HG03469 (cell line): ENCODE results near the gene PSMB11.
A peak's percentile ranks its signal among the peaks of the same experiment; 100 is the strongest.

ENCODE experiments used
- ATAC-seq: cut with Tn5 transposase; IDR thresholded peaks from one replicate; pipeline ENCODE4 v1.9.1; 2021; ENCODE audit warnings: mild to moderate bottlenecking, moderate library complexity, moderate number of reproducible peaks; ENCODE audit not compliant: unreplicated experiment

The PSMB11 gene

GRCh38 chr14:23057757-23058653 lies 16.0 kb downstream of the PSMB11 start:
- ATAC-seq, result peak; percentile 39

- no peak for ATAC-seq
These were observed 16.9 kb downstream of the PSMB11 start for GRCh38 chr14:23058654-23059504.

DNA sequence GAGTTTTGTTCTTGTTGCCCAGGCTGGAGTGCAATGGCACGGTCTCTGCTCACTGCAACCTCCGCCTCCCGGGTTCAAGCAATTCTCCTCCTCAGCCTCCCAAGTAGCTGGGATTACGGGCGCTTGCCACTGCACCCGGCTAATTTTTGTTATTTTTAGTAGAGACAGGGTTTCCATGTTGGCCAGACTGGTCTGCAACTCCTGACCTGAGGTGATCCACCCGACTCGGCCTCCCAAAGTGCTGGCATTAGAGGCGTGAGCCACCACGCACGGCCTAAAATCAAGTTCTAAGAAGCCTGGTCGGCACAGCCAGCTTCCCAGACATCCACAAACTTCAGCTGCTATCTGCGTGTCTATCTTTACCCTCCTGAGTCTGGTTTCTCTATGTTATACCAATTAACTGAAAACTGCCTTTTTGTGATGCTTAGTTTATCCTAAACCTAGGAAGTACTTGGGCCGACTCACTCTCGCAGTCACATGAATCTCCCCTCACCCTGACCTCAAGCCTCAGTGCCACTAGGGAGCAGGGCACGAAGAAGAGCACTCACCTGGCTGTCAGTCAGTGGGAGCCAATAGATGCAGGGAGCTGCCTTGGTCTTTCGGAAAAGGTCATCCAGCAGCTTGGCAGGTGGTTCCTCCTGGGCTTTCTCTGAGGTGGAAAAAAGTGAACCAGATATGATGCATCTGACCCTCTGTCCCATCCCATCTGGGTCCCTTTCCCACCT lies 18.7 kb downstream of the PSMB11 start:
- no peak for ATAC-seq

DNA sequence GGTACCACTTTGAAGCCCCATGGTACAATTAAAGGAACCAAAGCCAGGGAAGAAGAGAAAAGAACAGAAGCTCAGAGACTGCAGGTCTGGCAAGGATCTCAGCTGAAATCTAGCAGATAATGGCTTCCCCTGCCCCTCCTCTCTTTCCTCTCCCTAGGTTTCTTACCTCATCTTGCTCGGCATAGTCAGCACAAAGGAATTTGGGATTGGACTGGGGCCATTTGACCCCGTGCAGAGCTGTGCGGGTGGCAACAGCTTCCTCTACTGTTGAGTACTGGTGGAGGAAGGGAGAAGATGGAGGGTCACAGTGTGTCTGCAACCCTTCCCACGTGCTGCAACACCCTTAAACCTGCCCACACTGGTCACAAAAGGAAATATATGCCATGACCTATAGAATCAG lies 20.0 kb downstream of the PSMB11 start:
- no peak for ATAC-seq

- ATAC-seq, result no peak
These were observed 21.6 kb downstream of the PSMB11 start for GRCh38 chr14:23063601-23064000.

DNA sequence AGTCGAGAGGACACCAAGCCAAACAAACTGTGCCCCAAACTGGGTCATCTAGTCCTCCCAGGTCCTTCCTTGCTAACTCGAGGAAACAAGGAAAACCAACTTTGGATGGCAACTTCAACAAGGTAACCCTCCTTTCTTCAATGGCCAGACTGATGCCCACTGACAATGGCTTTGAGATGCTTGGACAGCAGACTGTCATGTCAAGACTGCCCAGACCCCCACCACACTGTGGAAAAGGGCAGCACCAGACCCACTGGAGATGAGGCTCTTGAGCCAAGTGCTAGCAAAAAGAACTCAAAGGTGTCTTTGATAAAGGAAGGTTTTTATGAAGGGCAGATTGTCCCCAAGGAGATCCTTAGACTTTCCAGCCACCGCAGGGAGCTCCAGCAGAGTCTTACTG lies 24.4 kb downstream of the PSMB11 start:
- ATAC-seq, result no peak

DNA sequence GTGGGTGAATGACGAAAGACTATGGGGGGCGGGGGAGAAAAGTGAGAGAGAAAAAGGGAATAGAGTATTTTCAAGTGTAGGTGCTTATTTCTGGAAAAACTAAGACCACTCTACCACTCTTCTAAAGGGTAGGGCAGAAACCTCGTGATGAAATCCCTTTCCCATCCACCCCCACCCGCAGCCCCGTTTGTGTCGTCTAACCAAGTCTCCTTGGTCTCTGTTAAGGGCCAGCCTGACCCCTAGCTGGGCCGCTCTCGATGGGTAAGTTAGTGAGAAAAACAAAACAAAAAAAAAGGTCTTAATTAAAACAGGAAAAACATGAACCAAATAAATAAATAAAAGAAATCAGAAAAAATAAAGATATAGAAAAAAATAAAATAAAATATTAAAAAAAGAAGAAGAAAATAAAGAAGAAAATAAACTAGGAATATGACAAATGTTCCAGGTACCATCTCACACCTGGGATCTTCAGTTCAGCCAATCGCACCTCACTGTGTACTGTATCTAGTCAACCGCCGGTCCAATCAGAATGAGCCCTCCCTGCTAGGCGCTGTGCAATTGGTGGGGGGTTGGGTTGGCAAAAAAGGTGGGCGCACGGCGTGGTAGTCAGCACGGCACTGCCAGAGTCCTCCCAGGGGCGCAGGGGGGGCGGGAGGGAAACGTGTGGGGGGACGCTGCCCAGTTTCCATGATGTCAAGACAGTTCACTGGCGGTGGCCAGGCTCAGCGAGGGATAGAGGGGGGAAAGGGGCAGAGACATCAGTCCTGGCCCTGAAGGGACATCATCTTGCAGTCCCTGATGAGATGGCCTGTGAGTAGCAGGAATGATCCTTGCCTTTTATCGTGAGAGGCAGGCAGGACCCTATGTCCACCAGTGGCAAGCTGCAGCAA lies 25.1 kb downstream of the PSMB11 start:
- no peak for ATAC-seq

GRCh38 chr14:23067847-23068788 lies 26.1 kb downstream of the PSMB11 start:
- ATAC-seq, result no peak

DNA sequence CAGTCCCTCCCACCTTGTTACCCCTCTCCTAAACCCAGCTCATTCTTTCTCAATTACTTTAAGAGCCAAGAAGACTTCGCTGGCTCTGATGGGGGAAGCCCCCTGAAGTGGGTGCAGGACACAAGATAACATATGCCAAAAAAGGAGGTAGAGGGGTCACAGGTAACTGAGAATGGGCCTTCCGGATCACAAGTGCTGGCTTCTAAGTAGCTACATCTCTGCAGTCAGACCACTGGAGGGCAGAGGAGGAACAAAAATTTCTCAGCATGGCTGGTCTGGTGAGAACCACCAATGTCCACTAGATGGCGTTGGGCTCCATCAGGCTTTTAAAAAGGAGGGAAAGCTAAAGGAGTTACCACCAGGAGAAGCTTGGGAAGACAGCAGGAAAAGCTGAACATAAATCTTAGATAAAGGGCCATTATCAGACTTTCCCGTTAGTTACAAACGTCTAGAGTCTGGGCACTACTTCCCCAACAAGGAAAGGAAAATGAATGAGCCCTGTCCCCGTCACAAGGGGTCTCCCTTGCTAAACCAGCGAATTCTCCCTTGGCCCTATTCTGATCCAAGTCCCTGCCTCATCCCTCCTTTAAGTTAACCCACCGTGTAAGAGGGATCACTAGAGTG lies 26.9 kb downstream of the PSMB11 start:
- ATAC-seq, result peak; percentile 63

DNA sequence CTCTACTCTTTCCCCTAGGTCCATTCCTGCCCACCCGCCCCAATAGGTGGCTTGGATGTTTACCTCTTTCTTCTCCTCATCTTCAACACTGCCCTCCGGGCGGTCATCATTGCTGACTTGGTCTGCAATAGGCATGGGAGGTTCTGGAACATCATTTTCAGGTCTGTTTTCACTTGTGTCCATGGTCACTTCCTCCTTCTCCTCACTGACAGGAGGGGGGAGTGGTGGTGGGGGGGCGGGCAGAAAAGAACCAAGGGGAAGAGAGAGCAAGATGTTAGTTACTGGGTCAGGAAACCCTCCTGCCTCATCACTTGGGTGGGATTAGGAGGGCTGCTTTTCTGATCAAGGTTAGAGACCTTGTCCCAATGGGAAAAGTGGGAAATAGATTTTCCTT lies 27.4 kb downstream of the PSMB11 start:
- ATAC-seq, result no peak

DNA sequence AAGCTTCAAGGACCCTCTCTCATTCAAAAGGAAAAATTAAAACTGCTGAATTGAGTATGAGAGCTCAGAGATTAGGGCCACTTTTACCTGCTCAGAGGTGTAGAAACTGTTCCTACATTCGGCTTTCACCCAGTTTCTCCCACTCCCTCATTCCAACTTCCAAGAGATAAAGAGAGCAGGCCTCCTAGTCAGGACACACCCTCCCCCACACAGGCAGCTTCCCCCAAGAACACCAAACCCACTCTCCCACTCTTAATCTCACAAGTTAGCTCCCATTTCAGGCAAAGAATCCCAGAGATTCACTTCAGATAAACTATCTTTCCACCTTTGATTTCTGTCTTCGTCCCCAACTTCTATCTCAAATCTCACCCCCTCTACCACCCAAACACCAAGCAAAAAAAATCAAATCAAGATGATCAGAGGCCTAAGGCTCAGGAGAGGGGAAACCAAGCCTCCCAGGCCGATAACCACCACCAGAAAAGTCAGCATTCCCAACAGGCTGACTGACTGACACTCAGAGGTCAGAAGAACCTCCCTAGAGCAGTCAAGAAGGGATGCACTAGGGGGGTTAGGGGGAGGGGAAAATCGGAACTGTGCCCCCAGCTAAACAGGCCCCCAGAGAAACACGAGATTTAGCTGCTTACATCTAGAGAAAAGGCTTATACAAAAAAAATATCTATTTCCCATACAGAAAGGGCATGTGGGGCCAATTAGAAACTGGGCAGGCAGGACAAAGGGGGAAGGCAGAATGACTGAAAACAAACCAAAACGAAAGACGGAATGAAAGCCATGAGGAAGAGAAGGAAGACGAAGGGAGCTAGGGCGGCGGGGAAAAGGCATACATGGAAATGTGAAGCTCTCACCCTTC lies 28.5 kb downstream of the PSMB11 start:
- ATAC-seq, result no peak

GRCh38 chr14:23071244-23071920 lies 29.4 kb downstream of the PSMB11 start:
- peak; percentile 63 for ATAC-seq

DNA sequence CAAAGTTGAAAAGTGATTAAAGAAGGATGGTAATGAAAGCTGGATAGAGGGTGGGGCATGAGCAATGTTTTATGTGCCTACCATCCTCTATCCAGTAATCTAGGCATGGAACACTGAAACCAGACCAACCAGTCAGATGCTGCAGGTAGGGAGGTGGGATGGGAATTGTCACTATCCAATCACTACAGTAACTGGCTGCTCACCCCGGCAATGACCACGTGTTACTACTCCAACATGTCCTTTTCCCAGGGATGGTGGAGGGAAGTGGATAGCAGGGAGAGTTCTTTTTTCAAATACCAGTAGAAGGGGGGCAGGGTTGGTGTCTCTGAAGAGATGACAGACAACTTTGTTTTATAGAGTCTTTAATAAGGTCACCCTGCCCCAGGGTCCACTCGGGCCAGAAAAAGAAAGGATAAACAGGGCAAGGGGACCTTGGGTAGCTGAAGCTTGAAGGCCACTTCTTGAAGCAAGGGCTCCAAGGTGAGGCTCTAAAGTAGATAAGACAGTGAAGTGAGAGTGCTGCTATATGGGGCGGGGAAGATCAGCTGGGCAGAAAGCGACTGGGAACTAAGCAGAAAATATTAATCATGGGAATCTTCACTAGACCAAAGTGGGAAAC lies 30.0 kb downstream of the PSMB11 start:
- ATAC-seq, result no peak

- no peak for ATAC-seq
These were observed 32.9 kb downstream of the PSMB11 start for GRCh38 chr14:23074906-23075305.

DNA sequence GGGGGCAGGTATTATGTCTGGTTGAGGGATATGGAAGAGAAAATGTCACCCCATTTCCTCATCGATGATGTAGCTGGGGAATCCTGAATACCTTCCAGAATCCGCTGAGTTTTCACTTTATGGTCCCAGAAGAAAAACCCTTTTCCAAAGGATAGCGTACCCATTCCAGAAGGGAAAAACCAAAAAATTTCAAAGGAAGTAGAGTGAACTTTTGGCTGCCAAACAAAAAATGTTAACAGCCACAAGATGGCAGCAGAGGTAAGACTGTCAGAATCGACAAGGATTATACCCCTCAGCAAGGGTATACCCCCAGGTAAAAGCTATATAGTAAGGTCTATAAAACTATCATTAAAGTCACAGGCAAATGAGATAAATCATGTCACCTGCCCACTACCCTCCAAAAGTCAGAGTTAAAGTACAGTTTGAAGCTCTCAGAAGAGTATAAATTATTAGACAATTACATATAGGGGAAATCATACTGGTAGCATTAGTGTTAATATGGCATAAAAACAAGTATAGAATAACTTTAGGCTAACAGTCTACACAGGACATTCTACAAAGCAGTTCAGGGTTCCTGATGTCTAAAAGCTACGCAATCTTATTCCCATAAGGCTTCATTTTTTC lies 34.9 kb downstream of the PSMB11 start:
- no peak for ATAC-seq

GRCh38 chr14:23077962-23078361 lies 36.0 kb downstream of the PSMB11 start:
- no peak for ATAC-seq
